ENCODE data around the gene DOCK11.
A peak's percentile ranks its signal among the peaks of the same experiment; 100 is the strongest.
"Not testable (repeated sequence)": the region's sequence is repeated elsewhere in the genome, so short reads cannot be mapped to it uniquely, and the experiment has no call there.

DOCK11 gene

DNA sequence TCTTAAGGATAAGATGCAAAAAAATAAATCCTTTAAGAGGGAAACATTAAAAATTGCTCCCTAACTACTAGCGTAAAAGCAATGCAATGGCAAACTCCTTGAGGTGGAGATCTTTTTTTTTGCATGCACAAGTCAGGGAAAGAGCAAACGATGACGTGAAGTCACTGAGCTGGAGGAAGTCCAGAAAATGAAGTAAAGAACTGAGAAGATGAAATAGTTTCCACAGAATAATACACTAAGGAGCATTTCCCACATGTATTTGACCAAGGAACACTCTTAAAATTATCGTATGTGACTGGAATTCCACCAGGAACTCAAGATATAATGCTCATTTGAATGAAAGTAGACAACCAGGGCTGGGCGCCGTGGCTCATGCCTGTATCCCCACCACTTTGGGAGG lies 21.0 kb upstream of the DOCK11 start:
- peak; percentile 17 for DNase-seq (ENCODE audit: low read depth)
- H3K4me3 ChIP-seq (ENCODE audit: low read depth, low read length): no peak overlapping the region

DNA sequence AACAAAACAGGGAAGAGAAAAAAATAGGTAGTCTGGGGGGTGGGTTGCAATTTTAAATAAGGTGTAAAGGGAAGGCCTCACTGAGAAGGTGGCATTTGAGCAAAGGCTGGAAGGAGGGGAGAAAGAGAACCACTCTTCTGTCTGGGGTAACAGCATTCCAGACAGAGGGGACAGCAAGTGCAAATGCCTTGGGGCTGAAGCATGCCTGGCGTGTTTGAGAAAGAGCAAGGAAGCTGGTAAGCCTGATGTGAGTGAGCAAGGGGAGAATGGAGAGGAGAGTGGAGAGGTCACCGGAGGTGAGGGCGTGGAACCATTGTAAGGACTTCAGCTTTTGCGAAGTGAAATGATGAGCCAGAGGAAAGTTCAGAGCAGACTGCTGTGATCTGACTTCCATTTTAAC lies 19.7 kb upstream of the DOCK11 start:
- no peak for DNase-seq (ENCODE audit: low read depth)
- no peak overlapping the region for H3K4me3 ChIP-seq (ENCODE audit: low read depth, low read length)
- TF ChIP-seq, protein P1, sequence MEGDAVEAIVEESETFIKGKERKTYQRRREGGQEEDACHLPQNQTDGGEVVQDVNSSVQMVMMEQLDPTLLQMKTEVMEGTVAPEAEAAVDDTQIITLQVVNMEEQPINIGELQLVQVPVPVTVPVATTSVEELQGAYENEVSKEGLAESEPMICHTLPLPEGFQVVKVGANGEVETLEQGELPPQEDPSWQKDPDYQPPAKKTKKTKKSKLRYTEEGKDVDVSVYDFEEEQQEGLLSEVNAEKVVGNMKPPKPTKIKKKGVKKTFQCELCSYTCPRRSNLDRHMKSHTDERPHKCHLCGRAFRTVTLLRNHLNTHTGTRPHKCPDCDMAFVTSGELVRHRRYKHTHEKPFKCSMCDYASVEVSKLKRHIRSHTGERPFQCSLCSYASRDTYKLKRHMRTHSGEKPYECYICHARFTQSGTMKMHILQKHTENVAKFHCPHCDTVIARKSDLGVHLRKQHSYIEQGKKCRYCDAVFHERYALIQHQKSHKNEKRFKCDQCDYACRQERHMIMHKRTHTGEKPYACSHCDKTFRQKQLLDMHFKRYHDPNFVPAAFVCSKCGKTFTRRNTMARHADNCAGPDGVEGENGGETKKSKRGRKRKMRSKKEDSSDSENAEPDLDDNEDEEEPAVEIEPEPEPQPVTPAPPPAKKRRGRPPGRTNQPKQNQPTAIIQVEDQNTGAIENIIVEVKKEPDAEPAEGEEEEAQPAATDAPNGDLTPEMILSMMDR (conservative IDR thresholded peaks at IDR 0.05; ENCODE audit: low read depth, low read length): no peak

More for the DNA sequence above, 21.0 kb upstream of the DOCK11 start:
- TF ChIP-seq, protein P1 (conservative IDR thresholded peaks at IDR 0.05; ENCODE audit: low read depth, low read length): no peak

DNA sequence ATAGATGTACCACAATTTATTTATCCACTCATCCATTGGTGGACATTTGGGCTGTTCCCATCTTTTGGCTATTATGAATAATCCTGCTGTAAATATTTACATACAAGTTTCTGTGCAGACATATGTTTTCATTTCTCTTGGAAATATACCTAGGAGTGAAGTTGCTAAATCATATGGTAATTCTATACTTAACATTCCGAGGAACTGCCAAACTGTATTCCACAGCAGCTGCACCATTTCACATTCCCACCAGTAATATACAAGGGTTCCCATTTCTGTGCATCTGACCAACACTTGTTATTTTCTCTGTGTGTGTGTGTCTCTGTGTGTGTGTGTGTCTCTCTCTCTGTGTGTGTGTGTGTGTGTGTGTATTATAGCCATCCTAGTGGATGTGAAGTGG lies 15.4 kb upstream of the DOCK11 start:
- H3K4me3 ChIP-seq (ENCODE audit: low read depth, low read length): no peak overlapping the region
- TF ChIP-seq, protein P1 (conservative IDR thresholded peaks at IDR 0.05; ENCODE audit: low read depth, low read length): no peak
- DNase-seq (ENCODE audit: low read depth): no peak

DNA sequence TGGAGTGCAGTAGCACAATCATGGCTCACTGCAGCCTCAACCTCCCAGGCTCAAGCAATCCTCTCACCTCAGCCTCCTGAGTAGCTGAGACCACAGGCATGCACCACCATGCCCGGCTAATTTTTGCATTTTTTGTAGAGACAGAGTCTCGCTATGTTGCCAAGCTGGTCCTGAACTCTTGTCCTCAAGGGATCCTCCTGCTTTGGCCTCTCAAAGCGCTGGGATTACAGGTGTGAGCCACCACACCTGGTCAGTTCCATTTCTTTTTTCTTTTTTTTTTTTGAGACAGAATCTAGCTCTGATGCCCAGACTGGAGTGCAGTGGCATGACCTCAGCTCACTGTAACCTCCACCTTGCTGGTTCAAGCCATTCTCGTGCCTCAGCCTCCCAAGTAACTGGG lies 13.2 kb upstream of the DOCK11 start:
- H3K4me3 ChIP-seq (ENCODE audit: low read depth, low read length); DNase-seq (ENCODE audit: low read depth): not testable (repeated sequence)

DNA sequence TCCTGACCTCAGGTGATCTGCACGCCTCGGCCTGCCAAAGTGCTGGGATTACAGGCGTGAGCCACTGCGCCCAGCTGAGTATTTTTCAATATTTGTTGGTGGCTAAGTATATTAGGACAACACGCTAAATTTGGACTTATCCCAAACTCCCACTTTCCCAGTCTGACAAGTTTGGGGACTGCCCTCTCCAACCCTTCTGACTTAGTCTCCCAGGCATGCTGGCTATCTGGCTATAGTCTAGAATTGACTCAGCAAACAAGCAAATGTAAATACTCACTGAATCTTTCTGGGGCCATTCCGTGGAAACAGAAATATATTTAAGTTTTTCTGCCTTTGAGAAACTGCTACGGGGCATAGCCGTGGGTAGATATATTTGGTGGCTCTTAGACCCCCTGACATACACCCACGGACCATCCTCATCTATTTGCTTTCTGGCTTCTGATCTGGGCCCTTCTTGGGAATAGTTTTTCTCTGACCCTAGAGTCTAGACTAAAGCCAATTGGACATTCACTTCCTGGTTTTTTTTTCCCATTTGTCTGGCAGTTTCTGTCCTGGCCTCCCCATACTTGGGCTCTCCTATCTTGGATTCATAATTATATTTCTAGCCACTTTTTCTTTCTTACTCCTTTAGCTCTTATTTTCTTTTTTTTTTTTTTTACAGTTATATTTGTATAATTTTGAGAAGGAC lies 11.3 kb upstream of the DOCK11 start:
- TF ChIP-seq, protein P1 (conservative IDR thresholded peaks at IDR 0.05; ENCODE audit: low read depth, low read length): no peak
- no peak for DNase-seq (ENCODE audit: low read depth)
- no peak overlapping the region for H3K4me3 ChIP-seq (ENCODE audit: low read depth, low read length)

DNA sequence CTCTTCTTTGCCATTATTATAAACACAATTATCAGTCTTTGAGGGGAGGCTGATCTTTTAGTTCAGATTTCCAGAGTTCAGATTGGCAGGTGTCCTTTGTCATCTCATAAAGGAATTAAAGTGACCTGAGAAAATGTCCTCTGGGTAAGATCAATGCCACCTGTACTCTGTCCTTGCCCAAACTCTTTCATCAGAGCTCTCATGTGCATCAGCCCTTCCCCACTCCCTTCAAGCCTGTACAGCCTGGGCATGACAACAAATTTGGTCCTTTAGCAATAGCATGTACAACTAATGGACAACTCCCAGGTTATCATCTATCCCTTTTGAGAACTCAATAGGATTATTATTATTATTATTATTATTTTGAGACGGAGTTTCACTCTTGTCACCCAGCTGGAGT lies 8.9 kb upstream of the DOCK11 start:
- H3K4me3 ChIP-seq (ENCODE audit: low read depth, low read length); DNase-seq (ENCODE audit: low read depth): not testable (repeated sequence)

DNA sequence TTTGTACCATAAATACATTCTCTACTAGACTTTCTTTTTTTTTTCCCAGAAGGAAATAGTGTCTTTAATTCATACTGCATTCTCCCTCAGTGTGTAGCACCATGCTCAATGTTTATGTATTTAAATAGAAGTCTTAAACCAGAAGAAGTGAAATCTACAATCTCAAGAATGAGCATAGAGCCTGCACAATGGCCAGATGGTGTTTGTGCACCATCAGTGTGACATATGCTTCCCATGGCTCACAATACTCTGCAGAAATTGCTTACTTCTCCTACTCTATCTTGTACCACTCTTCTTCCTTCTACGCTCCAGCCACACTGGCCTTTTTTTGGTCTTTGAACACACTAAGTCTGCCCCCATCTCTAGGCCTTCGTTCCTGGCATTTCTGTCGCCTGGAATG lies 2.6 kb upstream of the DOCK11 start:
- no peak for DNase-seq (ENCODE audit: low read depth)
- no peak overlapping the region for H3K4me3 ChIP-seq (ENCODE audit: low read depth, low read length)
- TF ChIP-seq, protein P1 (conservative IDR thresholded peaks at IDR 0.05; ENCODE audit: low read depth, low read length): no peak

DNA sequence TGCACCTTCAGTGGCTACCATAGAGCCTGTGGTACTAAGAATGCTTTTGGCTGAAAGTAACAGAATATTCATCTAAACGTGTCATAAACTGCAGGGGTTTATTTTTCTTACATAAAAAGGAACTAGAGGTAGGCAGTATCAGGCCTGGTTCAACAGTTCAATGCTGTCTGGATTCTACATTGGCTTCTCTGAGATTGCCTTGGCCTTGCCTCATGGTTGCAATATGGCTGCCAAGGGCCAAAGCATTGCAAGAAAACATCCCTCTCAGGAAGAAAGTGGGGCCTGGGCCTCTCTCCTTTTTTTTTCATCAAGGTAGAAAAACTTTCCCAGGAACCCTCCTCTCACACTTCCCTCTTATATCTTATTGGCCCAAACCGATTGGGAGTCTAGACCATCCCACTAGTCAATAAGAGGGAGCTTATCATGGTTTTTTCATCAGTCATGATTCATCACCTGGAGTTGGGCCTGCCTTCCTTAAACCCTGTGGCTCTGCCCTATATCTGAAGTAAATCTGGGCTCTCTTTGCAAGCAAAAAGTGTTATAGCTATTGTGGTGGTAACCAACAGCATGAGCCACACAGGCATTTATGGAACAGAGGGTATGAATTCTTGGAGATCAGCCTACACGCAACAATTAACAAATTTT lies 1.8 kb upstream of the DOCK11 start:
- TF ChIP-seq, protein P1 (conservative IDR thresholded peaks at IDR 0.05; ENCODE audit: low read depth, low read length): no peak
- no peak for DNase-seq (ENCODE audit: low read depth)
- no peak overlapping the region for H3K4me3 ChIP-seq (ENCODE audit: low read depth, low read length)

Measured in choroid plexus epithelial cell (primary cell).